ENCODE measurements around the gene C14orf180. TPM values are rescaled to one million over a fixed set of nuclear protein-coding genes. Genes with fewer than 3 reads are reported as not detected.
"Not testable (repeated sequence)": the region's sequence is repeated elsewhere in the genome, so short reads cannot be mapped to it uniquely, and the experiment has no call there.

C14orf180 gene
- polyA plus RNA-seq, 4 donors, result 0.10 to 0.21 (median 0.20) TPM; not detected in 1

DNA sequence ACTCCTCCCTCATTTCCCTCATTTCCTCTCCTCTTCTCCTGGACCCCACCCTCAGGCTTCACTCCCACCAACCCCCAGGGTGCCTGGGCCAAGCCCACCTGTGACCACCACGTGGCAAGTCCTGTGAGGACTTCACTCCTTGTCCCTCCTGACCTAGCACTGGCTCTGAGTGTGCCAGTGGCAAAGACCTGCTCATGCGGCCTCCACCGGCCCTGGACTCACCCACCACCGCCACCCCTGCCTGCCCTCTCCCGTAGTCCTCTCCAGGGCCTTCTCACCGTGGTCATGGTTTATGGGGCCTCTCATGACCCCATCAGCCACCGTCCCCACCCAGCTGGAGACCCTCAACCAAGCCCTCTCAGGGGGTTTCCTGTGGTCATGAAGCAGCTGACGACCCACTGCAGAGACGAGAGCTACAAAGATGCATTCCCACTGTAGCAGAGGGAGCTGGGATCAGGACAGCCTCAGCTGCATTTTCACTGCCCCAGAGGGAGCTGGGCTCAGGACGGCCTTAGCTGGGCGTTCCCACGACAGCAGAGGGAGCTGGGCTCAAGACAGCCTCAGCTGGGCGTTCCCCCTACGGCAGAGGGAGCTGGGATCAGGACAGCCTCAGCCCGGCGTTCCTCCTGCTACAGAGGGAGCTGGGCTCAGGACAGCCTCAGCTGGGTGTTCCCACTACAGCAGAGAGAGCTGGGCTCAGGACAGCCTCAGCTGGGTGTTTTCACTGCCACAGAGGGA is 3.2 kb upstream of the C14orf180 start:
- DNase-seq (ENCODE audit: low read depth in 4 of 4, low spot score in 3 of 4), result no peak

DNA sequence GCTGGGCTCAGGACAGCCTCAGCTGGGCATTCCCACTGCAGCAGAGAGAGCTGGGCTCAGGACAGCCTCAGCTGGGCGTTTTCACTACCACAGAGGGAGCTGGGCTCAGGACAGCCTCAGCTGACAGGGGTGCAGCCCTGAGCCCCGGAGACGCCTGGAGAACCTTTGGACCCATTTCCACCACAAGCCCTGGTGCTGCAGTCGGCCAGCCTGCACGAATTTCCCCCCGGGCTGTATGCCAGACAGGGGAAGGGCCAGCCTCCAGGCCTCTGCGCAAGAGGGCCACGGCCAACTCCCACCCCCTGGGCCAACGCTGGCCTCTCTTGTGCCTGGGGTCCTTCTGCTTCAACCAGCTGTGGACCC is 2.6 kb upstream of the C14orf180 start:
- DNase-seq (ENCODE audit: low read depth in 4 of 4, low spot score in 3 of 4), result no peak

DNA sequence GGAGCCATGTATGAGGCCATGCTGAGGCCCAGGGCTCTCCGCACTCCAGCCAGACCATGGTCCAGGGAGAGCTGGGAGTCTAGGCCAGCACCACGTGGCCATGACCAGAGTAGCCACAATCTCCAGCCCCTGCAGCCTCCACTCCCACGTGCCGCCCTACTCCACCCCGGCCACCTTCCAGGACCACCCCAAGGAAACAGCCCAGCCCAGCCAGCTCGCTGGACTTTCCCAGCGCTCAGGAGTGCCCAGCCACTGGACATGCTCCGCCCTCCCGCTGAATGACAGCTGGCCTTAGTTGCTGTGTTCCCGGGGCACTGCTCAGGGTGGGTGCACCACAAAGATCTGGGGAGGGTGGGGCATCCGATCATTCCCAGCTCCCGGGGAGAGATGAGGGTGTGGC is 2.1 kb upstream of the C14orf180 start:
- no peak for DNase-seq (ENCODE audit: low read depth in 4 of 4, low spot score in 3 of 4)

DNA sequence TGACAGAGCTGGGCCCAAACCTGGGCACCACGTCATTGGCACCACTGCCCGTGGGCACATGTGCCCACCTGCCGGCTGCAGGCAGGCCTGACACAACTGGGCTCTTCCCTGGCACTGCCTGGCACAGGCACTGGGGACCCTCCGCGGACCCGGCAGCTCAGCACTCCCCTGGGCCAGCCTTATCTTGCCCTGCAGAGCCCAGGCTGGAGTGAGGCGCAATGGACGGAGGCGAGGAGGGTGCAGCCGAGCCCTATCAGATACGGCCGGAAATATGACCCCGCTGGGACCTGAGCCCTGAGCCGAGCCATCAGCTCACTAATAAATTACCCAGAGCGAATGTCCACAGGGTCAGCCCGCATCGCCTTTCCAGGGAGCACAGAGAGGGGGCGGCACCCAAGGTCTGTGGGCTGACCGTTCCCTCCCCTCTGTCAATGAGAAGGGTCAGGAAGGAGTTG is 1.7 kb upstream of the C14orf180 start:
- no peak for DNase-seq (ENCODE audit: low read depth in 4 of 4, low spot score in 3 of 4)

DNA sequence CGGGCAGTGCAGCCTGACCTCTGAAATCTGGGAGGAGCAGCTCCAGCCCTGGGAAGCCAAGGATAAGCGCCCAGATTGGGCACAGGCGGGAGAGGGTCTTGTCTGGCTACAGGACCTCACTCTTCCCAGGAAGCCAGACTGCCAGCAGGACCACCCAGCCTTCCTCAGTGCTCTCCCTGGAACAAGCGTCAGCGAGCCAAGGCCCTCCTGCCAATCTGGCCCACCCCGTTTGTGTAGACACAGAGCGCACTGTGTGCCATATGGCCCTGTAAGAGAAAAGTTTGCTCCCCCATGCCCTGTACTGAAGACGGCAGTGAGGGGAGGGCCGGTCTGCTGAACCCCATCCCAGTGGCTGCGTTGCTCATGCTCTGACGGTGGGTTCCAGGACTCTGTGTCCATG is 1.2 kb upstream of the C14orf180 start:
- no peak for DNase-seq (ENCODE audit: low read depth in 4 of 4, low spot score in 3 of 4)

DNA sequence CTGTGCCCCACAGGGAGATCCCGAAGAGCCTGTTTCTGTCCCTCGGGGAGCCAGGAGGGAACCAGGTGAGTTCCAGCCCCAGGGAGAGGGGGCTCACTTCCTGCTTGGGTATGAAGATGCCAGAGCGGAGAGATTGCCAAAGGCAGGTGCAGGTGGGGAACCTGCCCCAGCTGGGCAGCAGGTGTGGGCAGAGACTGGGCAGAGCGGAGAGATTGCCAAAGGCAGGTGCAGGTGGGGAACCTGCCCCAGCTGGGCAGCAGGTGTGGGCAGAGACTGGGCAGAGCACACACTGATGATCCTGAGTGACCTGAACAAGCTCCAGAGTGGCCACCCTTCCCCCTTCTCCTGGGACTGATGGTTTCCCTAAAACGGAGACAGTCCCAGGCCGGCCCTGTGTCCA is 375 bp downstream of the C14orf180 start:
- DNase-seq (ENCODE audit: low read depth in 4 of 4, low spot score in 3 of 4), result not testable (repeated sequence)

DNA sequence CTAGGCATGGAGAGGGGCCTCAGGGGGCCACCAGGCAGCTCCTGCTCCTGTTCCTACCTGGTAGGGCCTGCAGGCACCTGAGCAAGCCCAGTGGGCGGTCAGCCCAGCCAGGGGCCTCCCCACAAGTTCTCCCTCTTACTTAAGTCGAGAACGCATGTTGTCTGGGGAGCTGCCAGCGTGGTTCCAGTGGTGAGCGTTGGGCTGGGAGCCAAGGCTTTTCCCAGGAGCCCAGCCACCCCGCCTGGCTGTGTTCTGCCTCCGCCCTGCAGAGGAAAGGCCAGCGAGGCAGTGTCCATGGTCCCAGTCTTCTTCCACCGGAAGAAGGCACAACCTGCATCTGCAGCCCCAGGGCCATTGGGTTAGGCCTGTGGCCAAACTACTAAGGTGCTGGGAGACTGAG is 1.4 kb downstream of the C14orf180 start:
- no peak for DNase-seq (ENCODE audit: low read depth in 4 of 4, low spot score in 3 of 4)

DNA sequence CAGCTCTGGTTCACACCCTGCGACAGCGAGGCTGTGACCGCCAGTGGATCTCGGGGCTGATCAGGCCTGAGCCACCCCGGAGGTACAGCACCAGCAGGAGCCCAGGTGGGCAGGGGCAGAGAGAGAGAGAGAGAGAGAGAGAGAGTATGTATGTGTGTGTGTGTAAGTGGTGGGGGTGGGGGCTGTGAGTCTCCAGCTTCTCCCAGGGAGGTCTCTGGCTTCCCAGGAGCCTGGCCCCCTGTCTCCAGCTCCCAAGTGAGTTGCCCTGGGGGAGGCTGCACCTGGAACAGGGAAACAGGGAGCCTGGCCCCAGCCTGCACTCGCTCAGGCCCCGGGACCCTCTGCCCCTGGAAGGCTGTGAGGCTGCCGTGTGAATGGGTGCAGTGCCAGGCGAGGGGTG is 2.0 kb downstream of the C14orf180 start:
- DNase-seq (ENCODE audit: low read depth in 4 of 4, low spot score in 3 of 4), result no peak

DNA sequence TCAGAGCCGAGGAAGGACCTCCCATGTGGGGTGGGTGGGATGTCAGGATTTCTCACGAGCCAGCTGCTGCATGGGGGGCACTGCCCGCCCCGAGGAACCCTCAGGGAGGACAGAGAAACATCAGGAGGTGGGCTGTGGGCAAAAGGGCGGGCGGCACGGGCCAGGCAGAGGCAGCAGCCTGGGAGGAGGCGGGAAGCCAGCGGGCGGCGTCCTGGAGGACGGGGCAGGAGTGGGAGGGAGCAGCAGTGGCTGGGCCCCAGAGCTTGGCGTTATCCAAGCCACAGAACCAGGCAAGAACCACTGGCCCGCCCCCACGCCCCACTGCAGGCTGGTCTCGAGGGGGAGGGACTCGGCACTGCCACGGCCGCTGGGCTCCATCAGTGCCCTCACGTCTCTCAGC is 2.4 kb downstream of the C14orf180 start:
- DNase-seq (ENCODE audit: low read depth in 4 of 4, low spot score in 3 of 4), result no peak

DNA sequence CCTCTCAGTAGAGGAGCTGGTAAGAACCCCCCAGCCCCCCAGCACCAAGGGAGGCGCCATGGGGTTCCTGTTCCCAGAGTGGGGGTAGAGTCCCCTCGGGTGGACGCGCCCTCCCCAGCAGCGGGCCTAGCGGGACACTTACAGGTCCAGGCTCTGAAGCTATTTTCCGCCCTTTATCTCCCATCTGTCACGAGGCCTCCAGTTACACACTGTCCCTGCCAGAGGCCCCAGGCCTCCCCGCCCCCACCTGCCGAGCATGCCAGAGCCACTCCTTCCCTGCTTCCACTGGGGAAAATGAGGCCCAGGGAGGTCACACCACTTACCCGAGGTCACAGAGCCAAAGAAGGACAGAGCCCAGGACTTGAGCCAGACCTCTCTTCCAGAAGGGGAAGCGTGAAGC is 3.1 kb downstream of the C14orf180 start:
- DNase-seq (ENCODE audit: low read depth in 4 of 4, low spot score in 3 of 4), result no peak

DNA sequence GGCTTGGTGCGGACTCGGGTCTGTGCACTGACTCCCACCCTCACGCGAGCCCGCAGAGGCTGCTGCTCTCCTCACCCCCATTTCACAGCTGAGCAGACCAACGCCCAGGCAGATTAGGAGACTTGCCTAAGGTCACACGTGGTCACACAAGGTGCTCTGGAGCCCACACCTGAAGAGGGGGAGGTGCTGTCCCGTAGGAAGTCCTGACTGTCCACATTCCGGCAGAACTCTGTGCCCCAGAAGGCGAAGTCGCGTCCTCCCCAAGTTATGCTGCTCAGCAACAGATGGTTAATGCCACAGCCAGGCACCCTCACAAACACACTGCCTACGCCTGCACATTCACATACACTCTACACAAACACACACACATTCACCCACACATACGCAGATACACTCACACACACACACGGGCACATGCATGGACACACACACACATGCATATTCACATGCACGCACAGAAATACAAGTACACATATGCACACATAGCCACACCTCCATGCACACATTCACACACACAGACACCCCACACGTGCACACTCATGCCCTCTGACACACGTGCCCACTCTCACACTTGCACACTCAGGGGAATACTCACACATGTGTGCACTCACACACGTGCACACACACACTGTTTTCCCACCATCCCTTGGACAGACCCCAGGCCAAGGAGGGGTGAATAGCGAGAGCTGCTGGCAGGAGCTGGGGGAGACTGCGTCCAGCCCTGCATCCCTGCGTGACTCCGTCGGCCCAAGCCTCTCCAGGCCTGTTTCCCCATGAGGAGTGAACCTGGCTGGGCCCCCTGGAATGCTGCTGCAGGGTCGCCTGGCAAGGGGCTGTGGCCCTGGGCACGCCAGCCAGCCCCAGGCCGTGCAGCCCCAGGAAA is 4.1 kb downstream of the C14orf180 start:
- DNase-seq (ENCODE audit: low read depth in 4 of 4, low spot score in 3 of 4), result no peak

DNA sequence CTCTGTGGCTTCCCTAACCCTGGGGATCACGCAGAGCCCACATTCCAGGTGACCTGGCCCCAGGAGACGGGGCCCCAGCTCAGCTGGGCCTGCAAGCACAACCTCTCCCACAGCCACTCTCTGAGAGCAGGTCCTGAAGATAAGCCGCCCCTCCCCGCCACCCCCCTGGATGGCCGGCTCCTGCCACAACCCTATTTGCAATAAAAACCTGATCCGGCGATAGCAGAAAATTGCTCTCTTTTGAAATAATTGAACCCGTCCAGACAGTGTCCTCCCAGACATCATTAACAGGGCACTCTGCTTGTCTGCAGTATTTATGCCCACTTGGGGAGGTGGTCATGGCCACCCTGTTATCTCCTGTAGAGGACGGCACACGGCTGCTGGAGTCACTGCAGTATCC is 5.0 kb downstream of the C14orf180 start:
- no peak for DNase-seq (ENCODE audit: low read depth in 4 of 4, low spot score in 3 of 4)

DNA sequence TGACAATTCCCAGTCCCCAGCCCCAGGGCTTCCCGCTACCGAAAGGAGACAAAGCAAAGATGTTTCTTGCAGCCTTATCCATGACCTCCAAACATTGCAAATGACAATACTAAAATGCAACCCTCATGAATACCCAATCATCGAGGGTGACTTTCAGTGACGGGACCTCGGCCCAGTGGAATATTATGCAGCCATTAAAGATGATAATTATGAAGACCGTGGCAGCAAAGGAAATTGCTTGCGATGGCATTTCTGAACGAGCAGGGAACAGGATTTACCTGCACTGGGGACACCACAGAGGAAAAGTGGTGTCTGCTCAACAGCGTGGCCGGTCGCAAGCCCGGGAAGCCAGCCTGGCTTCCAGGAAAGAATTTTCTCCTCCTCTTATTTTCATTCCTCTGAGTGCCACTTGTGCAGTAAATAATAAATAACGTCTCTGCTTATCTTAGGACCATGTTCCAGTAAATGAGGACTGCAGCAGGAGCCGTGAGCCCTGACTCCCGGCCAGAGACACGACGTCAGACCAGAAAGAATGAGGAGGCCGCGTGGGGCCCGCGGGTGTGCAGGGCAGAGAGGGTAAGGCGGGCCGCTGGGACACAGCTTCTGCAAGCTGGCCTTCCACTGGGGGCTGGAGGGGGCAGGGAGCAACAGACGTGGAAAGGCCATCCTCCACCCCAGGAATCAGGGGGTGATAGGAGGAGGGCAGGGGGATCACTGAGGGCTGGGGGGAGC is 6.6 kb downstream of the C14orf180 start:
- DNase-seq (ENCODE audit: low read depth in 4 of 4, low spot score in 3 of 4), result no peak

DNA sequence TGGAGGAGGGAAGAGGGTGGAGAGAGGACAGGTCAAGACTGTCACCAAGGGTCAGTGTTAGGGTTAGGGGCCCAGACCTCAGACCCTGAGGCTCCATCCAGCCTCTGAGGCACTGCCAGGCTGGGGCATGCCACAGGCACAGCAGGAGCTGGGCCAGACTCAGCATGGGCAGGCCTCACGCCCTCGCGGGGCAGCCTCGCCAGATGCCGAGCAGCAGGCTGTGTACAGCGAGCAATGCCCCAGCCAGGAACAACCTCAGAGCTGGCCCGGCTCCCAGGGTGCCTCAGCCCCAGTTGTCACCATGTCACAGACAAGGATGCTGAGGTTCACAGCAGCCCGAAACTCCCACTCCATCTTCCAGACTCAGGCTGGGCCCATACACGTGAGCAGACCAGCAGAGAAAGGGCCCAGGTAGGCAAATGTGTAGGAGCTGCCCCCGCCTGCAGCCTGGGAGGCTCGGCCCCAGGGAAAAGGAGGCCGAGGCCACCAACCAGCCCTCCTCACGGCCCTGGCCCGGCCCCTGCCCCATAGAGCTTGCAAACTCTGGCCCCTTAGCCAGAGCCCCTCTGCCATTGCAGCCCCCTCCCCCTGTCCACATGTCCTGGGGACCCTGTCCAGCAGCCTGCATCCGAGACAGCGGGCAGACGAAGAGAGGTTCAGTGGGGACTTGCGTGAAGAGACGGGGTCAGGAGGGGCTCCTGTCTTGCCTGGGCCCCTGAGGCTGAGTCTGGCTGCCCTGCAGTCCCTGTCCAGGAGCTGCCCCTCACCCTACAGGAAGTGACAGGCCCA is 7.5 kb downstream of the C14orf180 start:
- DNase-seq (ENCODE audit: low read depth in 4 of 4, low spot score in 3 of 4), result no peak

DNA sequence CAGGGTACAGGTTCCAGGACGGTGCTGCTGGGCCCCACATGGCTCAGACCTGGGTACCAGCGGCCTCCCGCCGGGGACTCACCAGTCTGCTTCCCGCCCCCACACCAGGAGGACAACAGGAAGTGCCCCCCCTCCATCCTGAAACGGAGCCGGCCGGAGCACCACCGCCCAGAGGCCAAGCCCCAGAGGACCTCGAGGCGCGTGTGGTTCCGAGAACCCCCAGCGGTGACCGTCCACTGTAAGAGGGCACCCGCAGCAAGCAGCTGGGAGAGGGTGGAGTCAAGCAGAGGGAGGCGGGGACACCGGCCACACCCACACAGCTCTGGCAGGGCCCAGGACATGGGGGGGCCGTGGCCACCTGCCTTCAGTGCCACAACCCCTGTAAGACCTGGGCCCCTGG is 8.1 kb downstream of the C14orf180 start:
- DNase-seq (ENCODE audit: low read depth in 4 of 4, low spot score in 3 of 4), result no peak

DNA sequence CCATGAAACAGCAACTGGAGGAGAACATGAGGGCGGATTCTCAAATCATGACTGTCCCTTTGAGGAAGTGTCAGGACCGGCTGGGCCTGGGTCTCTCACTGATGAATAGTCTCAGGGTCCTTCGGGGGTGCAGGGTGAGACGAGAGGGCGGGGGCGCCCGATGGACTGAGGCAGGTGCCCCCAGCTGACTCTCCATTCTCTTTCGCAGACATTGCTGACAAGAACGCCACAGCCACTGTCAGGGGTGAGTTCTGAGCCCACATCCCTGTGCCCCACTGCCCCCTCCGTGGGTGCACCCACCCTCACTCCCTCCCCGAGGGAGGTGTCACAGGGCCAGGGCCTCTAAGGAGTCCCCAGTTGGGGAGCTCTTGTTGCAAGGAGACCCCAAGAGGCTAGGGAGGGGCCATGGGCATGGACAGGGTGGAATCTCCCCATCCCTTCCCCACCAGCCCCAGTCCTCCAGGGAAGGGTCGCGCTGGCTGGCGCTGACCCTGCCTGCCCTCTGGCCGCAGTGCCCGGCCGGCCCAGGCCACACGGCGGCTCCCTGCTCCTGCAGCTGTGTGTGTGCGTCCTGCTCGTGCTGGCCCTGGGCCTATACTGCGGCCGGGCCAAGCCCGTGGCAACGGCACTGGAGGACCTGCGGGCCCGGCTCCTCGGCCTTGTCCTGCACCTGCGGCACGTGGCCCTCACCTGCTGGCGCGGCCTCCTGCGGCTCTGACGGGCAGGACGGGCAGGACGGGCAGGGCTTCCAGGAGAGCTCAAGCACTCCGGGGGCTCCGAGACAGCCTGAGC is 8.7 kb downstream of the C14orf180 start:
- DNase-seq (ENCODE audit: low read depth in 4 of 4, low spot score in 3 of 4), result no peak

DNA sequence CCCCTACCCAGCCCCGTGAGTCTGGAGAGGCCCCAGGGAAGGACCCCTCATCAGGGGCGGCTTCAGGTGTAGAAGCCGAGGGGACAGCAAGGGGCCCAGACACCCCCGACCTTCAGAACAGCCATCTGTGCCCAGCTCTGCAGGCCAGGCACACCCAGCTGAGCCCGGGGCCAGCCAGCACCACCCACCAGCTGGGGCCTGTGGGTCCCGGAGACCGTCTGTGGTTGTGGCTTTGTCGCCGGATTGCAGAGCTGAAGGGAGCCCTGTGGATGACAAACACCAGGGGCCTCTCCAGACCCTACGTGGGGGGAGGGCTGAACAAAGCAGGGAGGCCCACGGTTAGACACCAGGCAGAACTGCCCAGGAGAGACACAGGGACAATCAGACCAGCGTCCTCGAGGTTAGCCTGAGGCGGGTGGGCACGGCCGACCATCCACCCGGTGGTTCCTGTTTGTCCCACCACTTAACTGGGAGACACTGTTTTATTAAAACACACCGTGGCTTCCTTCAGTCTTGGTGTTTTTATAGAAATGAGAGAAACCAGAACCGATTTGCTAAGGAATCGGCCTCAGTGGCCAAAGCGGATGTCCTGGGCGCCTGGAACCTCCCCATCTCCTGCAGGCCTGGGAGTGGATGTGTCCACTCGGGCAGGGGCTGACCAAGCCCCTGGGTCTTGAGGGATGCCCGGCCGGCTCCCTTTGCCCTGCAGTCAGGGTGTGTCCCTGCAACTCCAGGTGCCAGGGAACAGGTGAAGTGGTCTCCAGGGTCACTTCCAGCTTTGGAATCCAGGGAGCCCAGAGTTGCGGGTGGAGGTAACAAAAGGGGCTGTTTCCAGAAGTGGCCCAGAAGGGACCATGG is 10.0 kb downstream of the C14orf180 start:
- no peak for DNase-seq (ENCODE audit: low read depth in 4 of 4, low spot score in 3 of 4)

DNA sequence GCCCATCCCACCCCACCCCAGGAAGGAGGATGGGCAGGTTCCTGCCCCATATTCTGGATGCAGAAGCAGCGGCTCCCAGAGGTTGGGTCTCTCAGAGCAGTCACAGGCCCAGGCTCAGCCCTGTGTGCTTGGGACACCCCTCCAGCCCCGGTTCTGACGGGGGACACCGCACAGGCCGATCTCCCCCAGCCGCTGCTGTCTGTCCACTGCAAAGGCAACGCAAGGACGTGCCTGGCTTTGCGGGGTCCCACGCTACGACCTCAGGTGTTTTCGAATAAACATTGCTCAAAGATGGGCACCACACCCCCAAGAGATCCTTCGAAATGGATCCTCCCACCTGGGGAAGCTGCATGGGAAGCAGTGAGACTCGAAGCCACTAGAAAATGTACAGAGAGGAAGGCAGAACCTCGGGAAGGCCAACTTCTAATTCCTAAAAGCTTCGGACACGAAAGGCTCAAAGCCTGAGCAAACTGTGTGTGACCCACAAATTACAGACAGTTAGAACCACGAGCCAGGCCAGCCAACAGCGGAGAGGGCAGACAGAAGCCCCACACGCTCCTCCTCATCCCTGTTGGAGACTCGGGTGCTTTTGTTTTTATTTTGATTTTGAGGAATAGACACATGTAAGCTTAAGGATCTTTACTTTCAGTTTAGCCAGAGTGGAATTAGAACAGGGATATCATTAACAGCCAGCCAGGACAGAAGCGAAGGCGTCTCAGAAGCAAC is 10.8 kb downstream of the C14orf180 start:
- DNase-seq (ENCODE audit: low read depth in 4 of 4, low spot score in 3 of 4), result no peak
